GM12892 (cell line): ENCODE measurements around the gene MAFF.

Source experiments
- POLR2A ChIP-seq: IDR thresholded peaks from 2 replicates; pipeline ENCODE4 v1.6.1; 2011; ENCODE audit warnings: low read depth, low read length, control low read depth
- POLR2AphosphoS5 ChIP-seq: IDR thresholded peaks from 2 replicates; pipeline ENCODE4 v1.6.1; 2011; ENCODE audit warnings: low read depth, low read length, control low read depth
- TAF1 ChIP-seq: IDR thresholded peaks from 2 replicates; pipeline ENCODE4 v1.6.1; 2011; ENCODE audit warnings: low read depth, mild to moderate bottlenecking, control low read depth, low read length, borderline replicate concordance

DNA sequence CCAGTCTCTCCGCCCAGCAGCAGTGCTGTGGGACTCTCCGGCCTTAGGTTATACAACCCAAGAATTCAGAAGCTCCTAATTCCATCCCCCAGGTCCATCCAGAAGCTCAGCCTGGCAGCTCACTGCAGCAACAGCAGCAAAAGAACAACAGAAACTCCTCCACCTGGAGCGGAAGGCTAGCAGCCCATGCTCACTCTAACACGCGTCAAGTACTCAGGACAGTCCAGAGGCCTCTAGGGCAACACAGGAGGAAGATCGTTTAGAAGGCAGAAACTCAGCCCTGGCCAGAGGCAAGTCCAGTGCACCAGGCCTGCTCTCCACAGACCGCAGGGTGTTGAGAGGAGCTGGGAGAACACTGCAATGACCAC, 37.3 kb upstream of the MAFF start:
- TF ChIP-seq POLR2AphosphoS5 (no peak), POLR2A (no peak), TAF1 (no peak)
